K562 (cell line): ENCODE measurements around the gene C1orf74. TPM values are rescaled to one million over a fixed set of nuclear protein-coding genes. Genes with fewer than 3 reads are reported as not detected.

Source experiments
- CC2D1A ChIP-seq: fragments of 450-650 bp; IDR thresholded peaks from 2 replicates; pipeline ENCODE4 v1.6.1; 2017; ENCODE audit warnings: mild to moderate bottlenecking
- CCNT2 ChIP-seq: IDR thresholded peaks from 2 replicates; pipeline ENCODE4 v1.6.1; 2011; ENCODE audit warnings: borderline replicate concordance, low read depth, mild to moderate bottlenecking, moderate library complexity, mixed read lengths, low read length; ENCODE audit not compliant: insufficient read length; ENCODE audit errors: extremely low read depth
- CEBPB ChIP-seq: fragments of 450-650 bp; IDR thresholded peaks from 2 replicates; pipeline ENCODE4 v1.6.1; 2016; ENCODE audit warnings: missing genetic modification characterization, missing compliant biosample characterization
- CREB3L1 ChIP-seq: fragments of 450-650 bp; IDR thresholded peaks from 2 replicates; pipeline ENCODE4 v1.6.1; 2014; ENCODE audit warnings: low read depth, mild to moderate bottlenecking, moderate library complexity, borderline replicate concordance
- CREB5 ChIP-seq: fragments of 250-450 bp; sonication (Bioruptor Pico); IDR thresholded peaks from 2 replicates; pipeline ENCODE4 v1.5.0; 2020; ENCODE audit warnings: mild to moderate bottlenecking
- FOXM1 ChIP-seq, 2 experiments: fragments of 450-650 bp in 1 of 2; sonication (generic) in 1 of 2; formaldehyde crosslinking in 1 of 2; IDR thresholded peaks; 2 replicates each; pipeline versions ENCODE4 v1.6.1 to v1.9.0; 2017 to 2022; ENCODE audit warnings: low read depth in 2 of 2, mild to moderate bottlenecking in 2 of 2, missing genetic modification reagents in 1 of 2, moderate library complexity in 1 of 2
- NR4A1 ChIP-seq, 2 experiments: fragments of 250-450 bp in 1 of 2; fragments of 450-650 bp in 1 of 2; sonication (Bioruptor Pico) in 1 of 2; IDR thresholded peaks; 2 replicates each; pipeline versions ENCODE4 v1.4.0 to v1.6.1; 2016 to 2020; ENCODE audit warnings: mild to moderate bottlenecking in 2 of 2, missing compliant biosample characterization in 1 of 2, missing genetic modification characterization in 1 of 2, moderate library complexity in 1 of 2
- PCBP1 ChIP-seq: fragments of 200-400 bp; formaldehyde crosslinking; IDR thresholded peaks from 2 replicates; pipeline ENCODE4 v1.6.1; 2018; ENCODE audit warnings: mild to moderate bottlenecking, low read depth, low read length; ENCODE audit not compliant: poor library complexity, severe bottlenecking
- SOX6 ChIP-seq: fragments of 450-650 bp; IDR thresholded peaks from 2 replicates; pipeline ENCODE4 v1.6.1; 2014; ENCODE audit warnings: mild to moderate bottlenecking
- TEAD2 ChIP-seq: fragments of 450-650 bp; IDR thresholded peaks from 2 replicates; pipeline ENCODE4 v1.6.1; 2016; ENCODE audit warnings: missing genetic modification characterization, control low read depth, missing compliant biosample characterization
- ZC3H4 ChIP-seq: sonication (generic); formaldehyde crosslinking; IDR thresholded peaks from 2 replicates; pipeline ENCODE4 v1.9.0; 2021; ENCODE audit warnings: missing genetic modification reagents, borderline replicate concordance
- ZFP91 ChIP-seq: sonication (generic); formaldehyde crosslinking; IDR thresholded peaks from 2 replicates; pipeline ENCODE4 v1.8.0; 2022; ENCODE audit warnings: mild to moderate bottlenecking, missing genetic modification reagents
- ZNF407 ChIP-seq: fragments of 450-650 bp; IDR thresholded peaks from 2 replicates; pipeline ENCODE4 v1.6.1; 2016; ENCODE audit warnings: low read depth
- polyA plus RNA-seq, 8 experiments: library from polyadenylated mRNA; depleted of rRNA in 4 of 8; stranded (reverse) in 5 of 8; unstranded in 3 of 8; fragments of >200 nt; fragmentation: Nextera tagmentation in 2 of 8; fragmentation: Illumina TruSeq in 1 of 8; extraction: Ambion mirVana in 2 of 8; extraction: Trizol in 1 of 8; gene quantifications; 2 replicates each; pipeline versions ENCODE4 v1.2.1 to v1.2.3, GENCODE V29; 2011 to 2014; ENCODE audit warnings: inconsistent platforms in 1 of 8, missing spikeins in 1 of 8
- total RNA-seq, 7 experiments: library from RNA; depleted of rRNA in 6 of 7; stranded (reverse); fragments of >200 nt in 6 of 7; fragmentation: Illumina TruSeq in 2 of 7; extraction: Trizol in 2 of 7; gene quantifications; 2 replicates each; pipeline versions ENCODE4 v1.2.1 to v1.2.3, GENCODE V29; 2011 to 2021; ENCODE audit warnings: low replicate concordance in 1 of 7

C1orf74 gene
- total and polyA plus RNA-seq, 9 of the 15 experiments (the other 6 are each of a cell fraction or from before 2014, with no cell fraction given) = 4.0 to 7.6 (median 5.7) TPM

- TF ChIP-seq ZFP91 (no peak), PCBP1 (no peak), ZNF407 (no peak), TEAD2 (no peak), ZC3H4 (CRISPR knock-in tag) (no peak), CCNT2 (no peak), CC2D1A (no peak), SOX6 (peak; percentile 62; the same call in 1 of the 2 replicates), CREB3L1 (no peak), CREB5 (CRISPR knock-in tag) (no peak), CEBPB (tag) (peak; percentile 87), NR4A1 (CRISPR knock-in tag; IDR thresholded peaks at IDR 0.05) (no peak), NR4A1 (tag; IDR thresholded peaks at IDR 0.05) (no peak), FOXM1 (IDR thresholded peaks at IDR 0.05; ENCODE audit: low read depth) (peak; percentile 16; the same call in 1 of the 2 replicates), FOXM1 (CRISPR knock-in tag; IDR thresholded peaks at IDR 0.05; ENCODE audit: low read depth) (no peak)
These were observed 37.8 kb downstream of the C1orf74 start (continued) for GRCh38 chr1:209746451-209747165.
